ENCODE data around the gene AGRN.

- TF ChIP-seq POLR2A (IDR thresholded peaks at IDR 0.05) (no peak), CTCF (IDR thresholded peaks at IDR 0.05) (no peak), EP300 (IDR thresholded peaks at IDR 0.05) (no peak)
These were observed 8.4 kb upstream of the AGRN start for GRCh38 chr1:1011396-1011949.

All from suprapubic skin (tissue), 3 donors.